Hematopoietic multipotent progenitor cell (in vitro differentiated cells): ENCODE data around the gene HECTD1. TPM values are rescaled to one million over a fixed set of nuclear protein-coding genes. Genes with fewer than 3 reads are reported as not detected.
A peak's percentile ranks its signal among the peaks of the same experiment; 100 is the strongest.
"Not testable (repeated sequence)": the region's sequence is repeated elsewhere in the genome, so short reads cannot be mapped to it uniquely, and the experiment has no call there.

Experiments
- DNase-seq, 3 donors: peaks; one replicate each; pipeline ENCODE4 v3.0.0-alpha.2; 2011 to 2015; ENCODE audit warnings: low read depth in 2 of 3, low spot score in 2 of 3
- total RNA-seq: library from RNA; depleted of rRNA; stranded (reverse); fragments of >200 nt; gene quantifications from one replicate; pipeline ENCODE4 v1.2.3, GENCODE V29; 2012

HECTD1 gene
- total RNA-seq, 1 donor, result 107 TPM

DNA sequence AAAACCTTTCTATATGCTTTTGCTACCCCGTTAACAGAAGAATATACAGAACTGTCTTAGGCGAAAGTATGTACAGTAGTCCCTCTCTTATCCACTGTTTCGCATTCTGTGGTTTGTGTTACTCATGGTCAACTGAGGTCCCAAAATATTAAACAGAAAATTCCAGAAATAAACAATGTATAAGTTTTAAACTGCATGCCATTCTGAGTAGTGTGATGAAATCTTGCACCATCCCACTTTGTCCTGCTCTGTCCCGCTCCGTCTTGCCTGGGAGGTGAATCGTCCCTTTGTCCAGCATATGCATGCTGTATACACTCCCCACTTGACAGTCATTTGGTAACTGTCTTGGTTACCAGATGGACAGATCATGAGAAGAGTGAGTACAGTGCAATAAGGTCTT, 111.3 kb downstream of the HECTD1 start:
- DNase-seq, result no peak

DNA sequence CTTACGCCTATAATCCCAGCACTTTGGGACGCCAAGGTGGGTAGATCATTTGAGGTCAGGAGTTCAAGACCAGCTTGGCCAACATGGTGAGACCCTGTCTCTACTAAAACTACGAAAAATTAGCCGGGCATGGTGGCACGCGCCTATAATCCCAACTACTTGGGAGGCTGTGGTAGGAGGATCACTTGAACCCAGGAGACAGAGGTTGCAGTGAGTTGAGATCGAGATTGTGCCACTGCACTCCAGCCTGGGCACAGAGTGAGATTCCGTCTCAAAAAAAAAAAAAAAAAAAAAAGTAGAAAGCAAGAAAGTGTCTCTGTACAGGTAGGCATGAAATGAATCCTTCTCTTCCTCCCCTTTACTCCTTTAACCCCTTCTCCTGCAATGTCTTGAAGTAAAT, 111.8 kb downstream of the HECTD1 start:
- not testable (repeated sequence) for DNase-seq

DNA sequence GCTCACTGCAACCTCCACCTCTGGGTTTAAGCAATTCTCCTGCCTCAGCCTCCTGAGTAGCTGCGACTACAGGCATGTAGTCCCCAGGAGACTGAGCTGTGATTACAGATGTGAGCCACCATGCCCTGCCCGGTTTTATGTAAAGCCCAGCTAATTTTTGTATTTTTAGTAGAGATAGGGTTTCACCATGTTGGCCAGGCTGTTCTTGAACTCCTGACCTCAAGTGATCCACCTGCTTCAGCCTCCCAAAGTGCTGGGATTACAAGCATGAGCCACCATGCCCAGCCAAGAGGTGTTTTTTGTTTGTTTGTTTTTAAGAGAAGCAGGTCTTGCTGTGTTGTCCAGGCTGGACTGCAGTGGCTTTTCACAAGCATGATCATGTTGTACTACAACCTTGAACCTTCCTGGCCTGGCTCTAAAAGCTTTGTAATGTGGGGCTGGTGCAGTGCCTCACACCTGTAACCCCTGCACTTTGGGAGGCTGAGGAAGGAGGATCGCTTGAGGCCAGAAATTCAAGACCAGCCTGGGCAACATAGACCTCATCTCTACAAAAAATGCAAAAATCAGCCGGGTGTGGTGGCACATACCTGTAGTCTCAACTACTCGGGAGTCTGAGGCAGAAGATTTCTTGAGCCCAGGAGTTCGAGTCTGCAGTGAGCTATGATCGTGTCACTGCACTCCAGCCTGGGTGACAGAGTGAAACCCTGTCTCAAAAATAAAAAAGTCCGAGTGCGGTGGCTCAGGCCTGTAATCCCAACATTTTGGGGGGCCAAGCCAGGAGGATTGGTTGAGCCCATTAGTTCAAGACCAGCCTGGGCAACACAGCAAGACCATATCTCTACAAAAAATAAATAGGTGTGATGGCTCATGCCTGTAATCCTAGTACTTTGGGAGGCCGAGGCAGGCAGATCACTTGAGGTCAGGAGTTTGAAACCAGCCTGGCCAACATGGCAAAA, 113.4 kb downstream of the HECTD1 start:
- DNase-seq, result not testable (repeated sequence)

DNA sequence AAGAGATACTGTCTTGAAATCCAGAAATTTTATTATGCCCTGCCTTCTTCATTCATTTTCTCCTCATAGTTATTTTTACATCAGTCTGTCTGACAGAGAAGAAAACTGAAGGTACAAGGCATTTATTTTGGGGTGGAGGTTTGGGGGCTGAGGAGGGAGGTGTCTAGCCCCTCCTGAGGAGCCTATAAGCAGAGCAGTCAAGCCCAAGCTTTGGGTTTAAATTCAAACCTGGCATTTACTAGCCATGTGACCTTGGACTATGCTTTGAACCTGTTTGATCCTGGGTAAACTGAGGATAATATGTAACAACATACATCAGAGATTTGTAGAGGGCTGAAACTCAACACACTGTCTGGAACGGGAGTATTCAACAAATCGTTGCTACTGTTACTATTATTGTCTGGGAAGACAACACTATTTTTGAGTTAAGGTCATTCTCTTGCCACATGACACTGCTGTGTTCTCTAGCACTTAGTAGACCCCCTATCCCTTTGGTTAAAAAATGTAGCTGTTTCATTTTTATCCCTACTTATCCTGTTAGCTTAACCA, 115.4 kb downstream of the HECTD1 start:
- DNase-seq, result no peak

DNA sequence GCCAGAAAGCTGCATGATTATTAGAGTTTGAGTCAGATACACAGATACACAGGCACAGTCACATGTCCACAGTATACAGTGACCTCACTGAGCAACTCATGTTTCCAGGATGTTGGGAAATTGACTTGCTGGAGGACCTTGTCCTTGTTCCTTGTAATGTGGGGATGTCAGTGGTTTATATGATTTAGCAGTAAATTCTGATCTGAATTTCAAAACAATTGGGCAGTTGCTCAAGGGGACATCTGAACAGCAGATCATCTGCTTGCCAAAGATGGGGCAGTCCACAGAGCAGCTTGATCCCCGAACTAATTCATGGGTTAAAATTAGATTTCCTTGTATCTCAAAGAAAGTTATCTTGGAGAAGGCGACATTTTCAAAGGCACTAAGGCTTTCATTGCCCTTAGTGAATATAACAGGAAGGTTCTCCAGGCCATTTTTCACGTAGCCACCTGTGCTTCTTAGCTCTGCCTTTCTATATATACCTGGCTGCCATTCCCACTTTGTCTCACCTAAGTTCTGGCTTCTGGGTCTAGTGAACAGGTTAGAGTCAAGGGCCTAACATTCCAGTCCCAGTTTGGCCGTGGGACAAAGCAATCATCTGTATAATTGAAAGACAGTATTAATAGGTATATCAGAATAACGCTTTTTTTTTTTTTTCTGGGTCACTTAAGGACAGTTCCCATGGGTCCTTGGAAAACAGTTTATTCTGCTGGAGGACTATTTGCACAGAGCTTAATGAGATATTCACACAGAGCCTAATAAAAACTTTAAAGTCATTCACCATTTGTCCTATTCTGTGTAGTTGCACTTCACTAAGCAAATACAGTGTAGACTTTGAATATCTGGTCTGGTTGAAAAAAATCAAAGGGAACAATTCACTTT, 116.5 kb downstream of the HECTD1 start:
- DNase-seq, result no peak

DNA sequence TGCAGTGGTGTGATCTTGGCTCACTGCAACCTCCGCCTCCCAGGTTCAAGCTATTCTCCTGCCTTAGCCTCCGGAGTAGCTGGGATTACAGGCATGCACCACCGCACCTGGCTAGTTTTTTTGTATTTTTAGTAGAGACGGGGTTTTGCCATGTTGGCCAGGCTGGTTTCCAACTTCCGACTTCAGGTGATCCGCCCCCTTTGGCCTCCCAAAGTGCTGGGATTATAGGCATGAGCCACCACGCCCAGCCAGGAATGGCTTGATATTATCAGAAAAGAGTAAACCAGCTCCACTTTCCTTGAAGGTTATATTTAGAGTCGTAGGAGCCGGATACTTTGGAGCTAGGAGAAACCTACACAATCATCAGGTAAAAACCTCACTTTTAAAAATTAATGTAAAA, 121.1 kb downstream of the HECTD1 start:
- DNase-seq, result not testable (repeated sequence)

DNA sequence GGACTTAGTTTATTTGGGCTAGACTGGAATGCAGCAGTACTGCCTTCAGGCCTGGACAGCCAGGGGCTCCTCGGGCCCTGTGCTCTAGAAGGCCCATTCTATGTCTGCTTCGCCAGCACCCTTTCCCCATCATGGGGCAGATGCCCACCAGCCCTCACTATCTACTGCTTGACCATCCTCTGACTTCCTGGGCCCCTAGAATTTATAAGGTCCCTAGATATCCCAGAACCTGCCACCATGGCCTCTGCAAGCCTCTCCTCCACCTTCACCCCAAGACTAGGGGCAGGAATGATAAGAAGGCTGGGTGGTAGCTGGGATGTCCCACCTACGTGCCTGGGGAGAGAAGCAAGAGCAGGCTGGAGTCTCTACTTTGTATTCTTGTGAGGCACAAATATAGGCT, 122.6 kb downstream of the HECTD1 start:
- no peak for DNase-seq

DNA sequence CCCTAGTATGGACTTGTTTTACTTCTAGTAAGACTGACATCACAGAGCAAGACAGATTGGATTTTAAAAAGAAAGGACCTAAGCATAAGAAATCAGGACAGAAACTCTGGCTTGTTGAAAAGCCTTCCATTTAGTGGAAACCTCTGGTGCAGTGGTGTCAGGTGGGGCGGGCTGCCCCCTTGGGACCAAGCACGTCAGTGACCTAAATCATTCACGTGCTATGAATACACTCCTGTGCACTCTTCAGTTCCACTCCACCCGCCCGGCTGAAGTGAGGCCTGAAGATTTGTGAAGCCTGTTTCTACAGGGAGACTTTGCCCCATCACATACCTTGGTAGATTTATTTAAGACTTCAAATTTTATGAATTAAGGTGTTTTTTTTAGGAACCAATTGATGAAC, 123.2 kb downstream of the HECTD1 start:
- DNase-seq, result no peak

DNA sequence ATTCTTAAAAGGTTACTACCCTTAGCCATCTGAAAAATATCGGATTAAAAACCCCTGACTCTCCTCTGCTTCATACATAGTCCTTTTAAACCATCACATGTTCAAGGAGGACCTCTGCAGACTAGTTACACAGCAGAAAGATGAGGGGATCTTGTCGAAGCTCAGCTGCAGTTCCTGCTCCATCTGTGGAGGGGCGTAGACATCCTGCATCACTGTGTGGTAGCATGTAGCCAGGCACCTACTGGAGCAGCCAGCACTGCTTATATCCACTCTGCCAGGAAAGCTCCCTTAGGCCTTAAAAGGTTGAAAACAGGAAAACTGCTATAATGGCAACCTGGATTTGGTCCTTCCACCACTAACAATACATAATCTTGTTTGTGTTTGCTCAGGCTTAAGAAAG, 123.8 kb downstream of the HECTD1 start:
- DNase-seq, result no peak

DNA sequence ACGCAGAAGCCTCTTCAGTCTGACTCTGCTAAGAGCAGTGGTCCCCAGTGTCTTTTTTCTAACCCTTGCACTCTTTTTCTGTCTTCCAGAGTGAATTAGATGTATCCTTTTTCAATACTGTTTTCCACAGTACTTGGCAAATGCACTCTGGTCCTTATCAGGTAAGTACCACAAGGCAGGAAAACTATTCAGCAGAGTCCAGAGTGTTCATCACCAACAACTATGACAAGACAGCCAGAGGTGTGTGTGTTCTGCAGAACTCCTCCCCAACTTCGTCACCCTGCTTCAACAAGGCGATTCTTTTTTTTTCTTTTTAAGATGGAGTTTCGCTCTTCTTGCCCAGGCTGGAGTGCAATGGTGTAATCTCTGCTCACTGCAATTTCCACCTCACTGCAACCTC, 127.1 kb downstream of the HECTD1 start:
- no peak for DNase-seq

DNA sequence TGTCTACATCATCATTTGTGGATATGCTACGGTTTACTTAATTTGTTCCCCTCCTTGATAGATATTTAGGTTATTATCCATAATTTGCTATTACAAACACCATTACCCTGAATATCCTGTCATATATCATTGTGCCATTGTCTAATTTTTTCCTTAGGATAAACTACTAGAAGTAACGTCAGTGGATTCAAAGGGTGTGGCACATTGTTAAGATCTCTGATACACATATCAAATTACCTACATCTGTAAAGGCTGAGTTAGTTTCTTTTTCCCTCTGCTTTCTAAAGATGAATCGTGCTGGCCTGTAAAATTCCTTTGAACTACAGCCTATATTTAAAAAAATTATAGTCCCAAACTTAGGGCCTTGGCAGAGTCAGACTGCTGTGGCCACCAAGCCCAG, 127.5 kb downstream of the HECTD1 start:
- DNase-seq, result no peak

DNA sequence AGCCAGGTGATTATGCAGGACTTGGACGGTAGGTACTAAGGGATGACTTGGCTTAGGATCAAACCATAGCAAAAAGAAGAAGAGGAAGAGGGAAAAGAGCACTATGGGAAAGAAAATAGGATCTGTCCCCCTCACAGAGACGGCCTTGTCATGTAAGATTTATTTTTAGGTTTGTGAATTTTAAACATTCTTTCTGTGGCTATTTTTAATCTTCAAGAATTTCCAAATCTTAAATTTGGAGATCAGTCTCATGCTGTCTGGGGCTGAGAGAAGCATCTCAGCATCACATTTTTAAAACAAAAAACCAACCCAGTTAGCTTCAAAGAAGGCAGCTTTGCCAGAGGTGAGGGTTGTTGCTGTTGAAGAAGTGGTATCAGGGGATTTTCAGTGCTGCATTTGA, 128.8 kb downstream of the HECTD1 start:
- no peak for DNase-seq

DNA sequence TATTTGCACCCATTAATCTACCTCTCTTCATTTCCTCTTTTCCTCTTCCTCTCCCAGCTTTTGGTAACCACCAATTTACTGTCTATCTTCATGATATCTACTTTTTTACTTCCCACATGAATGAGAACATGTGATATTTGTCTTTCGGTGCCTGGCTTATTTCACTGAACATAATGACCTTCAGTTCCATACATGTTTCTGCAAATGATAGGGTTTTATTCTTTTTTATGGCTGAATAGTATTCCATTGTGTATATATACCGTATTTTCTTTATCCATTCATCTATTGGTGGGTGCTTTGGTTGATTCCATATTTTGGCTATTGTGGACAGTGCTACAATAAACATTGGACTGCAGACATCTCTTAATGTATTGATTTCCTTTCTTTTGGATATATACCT, 132.4 kb downstream of the HECTD1 start:
- no peak for DNase-seq

DNA sequence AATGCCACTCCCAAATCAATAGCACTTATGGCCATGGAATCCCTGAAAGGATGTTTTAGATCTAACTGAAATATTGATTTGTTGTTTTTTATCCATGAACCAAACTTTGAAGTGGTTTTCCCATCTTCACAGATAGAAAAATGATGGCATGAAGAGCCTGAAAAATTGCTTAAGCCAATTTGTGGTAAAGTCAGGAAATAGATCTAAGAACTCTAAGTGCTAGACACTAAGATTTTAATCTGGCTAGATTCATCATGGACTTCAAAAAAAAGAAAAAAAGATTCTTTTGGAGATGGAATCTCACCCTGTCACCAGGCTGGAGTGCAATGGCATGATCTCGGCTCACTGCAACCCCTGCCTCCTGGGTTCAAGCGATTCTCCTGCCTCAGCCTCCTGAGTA, 136.4 kb downstream of the HECTD1 start:
- DNase-seq, result no peak

DNA sequence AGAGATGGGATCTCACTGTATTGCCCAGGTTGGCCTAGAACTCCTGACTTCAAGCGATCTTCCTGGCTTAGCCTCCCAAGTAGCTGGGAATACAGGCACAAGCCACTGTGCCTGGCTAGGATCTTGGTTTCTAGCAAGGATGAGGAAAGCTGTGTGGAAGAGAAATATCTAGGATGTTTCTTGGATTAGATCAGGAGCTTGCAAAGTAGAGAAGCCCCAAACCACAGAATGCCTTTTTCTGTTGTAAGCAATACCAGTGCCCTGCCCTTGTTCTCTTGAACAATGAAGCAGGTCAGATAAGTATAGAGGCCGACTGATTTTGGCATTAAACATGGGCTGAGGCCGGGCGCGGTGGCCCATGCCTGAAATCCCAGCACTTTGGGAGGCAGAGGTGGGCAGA, 137.2 kb downstream of the HECTD1 start:
- no peak for DNase-seq

DNA sequence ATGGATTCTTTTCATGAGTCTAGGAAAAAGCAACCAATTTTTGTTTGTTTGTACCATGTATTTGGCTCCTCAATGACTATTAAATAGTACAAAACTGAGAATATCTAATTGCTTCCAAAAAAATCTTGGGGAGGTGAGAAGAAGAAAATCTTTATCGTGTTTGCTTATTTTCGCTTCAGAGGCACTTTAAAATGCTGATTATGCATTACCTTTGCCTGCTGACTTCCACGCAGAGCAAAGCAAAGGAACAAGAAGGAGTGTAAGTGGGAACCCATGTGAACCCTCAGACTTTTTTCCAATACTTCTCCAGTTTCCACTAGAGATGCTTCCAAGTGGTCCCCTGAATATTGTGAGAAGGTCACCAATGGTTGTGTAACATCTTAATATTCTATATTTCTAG, 138.2 kb downstream of the HECTD1 start:
- no peak for DNase-seq

DNA sequence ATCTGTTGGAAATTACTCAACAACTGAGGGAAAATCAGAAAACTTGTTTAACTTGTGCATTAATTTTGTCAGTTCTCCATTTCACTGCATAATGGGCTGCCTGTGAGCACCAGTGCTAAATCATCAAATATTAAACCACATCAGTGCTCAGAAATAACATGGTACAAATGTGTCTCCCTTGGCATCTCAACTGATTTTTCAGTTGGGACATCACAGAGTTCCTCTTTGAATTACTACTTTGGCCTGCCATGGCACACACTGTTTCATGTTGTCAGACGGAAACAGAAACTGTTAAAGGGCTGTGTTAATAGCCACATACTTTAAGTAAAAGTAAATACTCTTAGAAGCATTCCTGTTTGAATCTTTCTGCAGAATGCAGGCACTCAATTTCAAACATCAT, 139.4 kb downstream of the HECTD1 start:
- peak in 2 of 3 donors; percentile 22 to 57 for DNase-seq

DNA sequence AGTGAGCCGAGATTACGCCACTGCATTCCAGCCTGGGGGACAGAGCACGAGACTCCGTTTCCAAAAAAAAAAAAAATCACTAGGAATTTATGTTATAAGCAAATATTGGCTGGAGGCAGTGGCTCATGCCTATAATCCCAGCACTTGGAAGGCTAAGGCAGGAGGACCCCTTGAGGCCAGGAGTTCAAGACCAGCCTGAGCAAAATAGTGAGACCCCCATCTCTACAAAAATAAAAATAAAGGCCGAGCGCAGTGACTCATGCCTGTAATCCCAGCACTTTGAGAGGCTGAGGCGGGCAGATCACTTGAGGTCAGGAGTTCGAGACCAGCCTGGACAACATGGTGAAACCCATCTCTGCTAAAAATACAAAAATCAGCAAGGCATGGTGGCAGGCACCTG, 144.7 kb downstream of the HECTD1 start:
- not testable (repeated sequence) for DNase-seq

DNA sequence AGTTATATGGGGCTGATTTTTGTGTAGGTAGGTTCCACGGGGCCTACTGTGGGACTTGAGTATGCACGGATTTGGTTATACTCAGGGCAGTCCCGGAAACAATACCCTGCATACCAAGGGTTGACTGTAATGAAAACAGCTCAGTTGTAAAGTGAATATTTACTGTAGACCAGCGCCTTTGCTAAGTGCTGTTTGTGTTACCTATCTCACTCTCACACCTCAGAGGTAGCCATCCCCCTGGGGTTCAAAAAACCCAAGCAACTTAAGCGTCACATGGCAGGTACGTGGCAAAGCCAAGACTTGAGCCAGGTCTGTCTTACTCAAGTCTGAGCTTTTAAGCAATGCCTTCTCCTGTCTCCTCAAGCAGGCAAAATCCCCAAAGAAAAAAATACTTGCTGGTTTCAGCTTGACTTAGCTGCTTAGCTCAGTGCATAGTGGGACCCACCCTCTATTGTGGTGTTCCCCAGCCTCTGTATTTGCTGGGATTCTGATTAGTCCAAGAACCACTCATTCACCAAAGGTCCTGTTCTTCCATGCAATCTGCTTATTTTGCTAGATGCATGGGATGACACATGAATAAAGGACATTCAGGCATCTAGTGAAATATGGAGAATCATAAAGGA, 147.2 kb downstream of the HECTD1 start:
- DNase-seq, result no peak

DNA sequence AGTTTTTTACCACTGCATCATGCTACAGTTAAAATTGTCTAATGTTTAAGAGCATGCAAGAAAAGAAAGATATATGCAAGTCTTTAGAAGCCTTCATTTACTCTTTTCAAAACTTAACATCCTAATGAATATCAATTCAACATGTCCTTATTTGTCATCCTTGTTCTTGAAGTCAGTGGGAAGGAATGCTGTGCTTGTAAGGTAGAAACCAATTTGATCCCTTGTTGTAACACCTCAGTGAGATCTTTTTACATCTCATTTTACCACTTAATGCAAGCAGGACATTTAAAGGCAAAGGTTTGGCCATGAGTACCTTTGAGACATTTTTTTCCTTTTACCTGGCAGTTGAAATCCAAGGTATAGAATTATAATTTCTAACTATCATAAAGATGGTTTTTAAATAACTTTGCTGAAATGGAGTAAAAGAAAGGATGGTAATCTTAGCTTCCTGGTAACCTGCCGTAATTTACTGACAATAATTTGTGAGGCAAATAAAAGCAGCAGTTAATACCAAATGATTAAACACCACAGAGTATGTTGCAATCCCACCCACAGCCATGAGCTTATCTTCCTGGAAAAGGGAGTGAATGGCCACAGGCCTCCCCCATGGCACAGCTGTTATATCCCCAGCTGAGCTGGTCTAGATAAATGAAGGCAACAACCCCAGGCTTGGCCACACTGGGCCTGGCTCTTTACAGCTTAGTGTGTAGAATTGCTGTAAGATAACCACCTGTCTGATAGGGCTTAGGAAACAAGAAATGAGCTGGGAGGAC, 148.3 kb downstream of the HECTD1 start:
- DNase-seq, result peak in 2 of 3 donors; percentile 49 to 80
